ENCODE results near the gene ZNF554. TPM values are rescaled to one million over a fixed set of nuclear protein-coding genes. Genes with fewer than 3 reads are reported as not detected.

ZNF554 gene
- total and polyA plus RNA-seq, 2 of the 8 experiments (the other 6 are each of a cell fraction or from before 2014, with no cell fraction given): 1.8 to 5.7 TPM

GRCh38 chr19:2845107-2845506 is 25.4 kb downstream of the ZNF554 start:
- Histone ChIP-seq H2BK120ac (replicated peaks; ENCODE audit: low read depth, low read length) (no peak overlapping the region), H2BK12ac (ENCODE audit: low read depth, low read length) (no peak overlapping the region), H3K4me2 (ENCODE audit: insufficient read depth in 1 of 2, low read depth in 2 of 2, low read length in 2 of 2) (no peak overlapping the region), H3K36me3 (ENCODE audit: control insufficient read depth in 2 of 4, insufficient read depth in 4 of 4, low read length in 3 of 4) (peaks cover 0 to 3% (median 0%) of the 10 kb centered on the region in 4 experiments; a peak in 3 of 8 replicates), H3K4me1 (replicated peaks in 1 of 4; ENCODE audit: control insufficient read depth in 3 of 4, insufficient read depth in 4 of 4, low read length in 3 of 4) (no peaks in the 10 kb centered on the region; a peak in 3 of 7 replicates), H2AFZ (ENCODE audit: low read length) (no peak overlapping the region), H3K23me2 (ENCODE audit: low read depth, low read length) (no peaks in the 10 kb centered on the region; the same call in 1 of the 2 replicates), H3K4me3 (ENCODE audit: extremely low read depth in 1 of 4, insufficient read depth in 2 of 4, low read depth in 3 of 4, low read length in 4 of 4) (no peak overlapping the region), H2BK5ac (ENCODE audit: low read depth, low read length) (no peak overlapping the region), H3K9ac (replicated peaks in 1 of 4; ENCODE audit: extremely low read depth in 1 of 4, low read depth in 3 of 4, low read length in 3 of 4) (no peak overlapping the region), H3K23ac (ENCODE audit: insufficient read length) (no peak overlapping the region), H3K4ac (replicated peaks; ENCODE audit: insufficient read length, low read depth, low read length) (no peak overlapping the region), H3K56ac (replicated peaks; ENCODE audit: insufficient read length, low read depth, low read length) (no peak overlapping the region), H3K79me1 (ENCODE audit: low read depth, low read length) (peaks cover 2% of the 10 kb centered on the region; the same call in 1 of the 2 replicates), H3K27me3 (replicated peaks in 1 of 4; ENCODE audit: control insufficient read depth in 3 of 4, extremely low read depth in 1 of 4, insufficient read depth in 3 of 4, low read length in 3 of 4) (peaks cover 0 to 6% (median 2%) of the 10 kb centered on the region in 4 experiments; a peak in 3 of 7 replicates), H4K8ac (ENCODE audit: extremely low read depth, insufficient read depth, low read length) (no peak overlapping the region), H3K27ac (ENCODE audit: low read depth, low read length) (no peak overlapping the region), H4K5ac (ENCODE audit: insufficient read length, low read depth, low read length) (no peak overlapping the region), H4K91ac (replicated peaks; ENCODE audit: insufficient read length, low read length) (no peak overlapping the region), H2AK5ac (ENCODE audit: low read depth, low read length) (no peak overlapping the region), H3K9me3 (ENCODE audit: insufficient read depth in 2 of 2, low read depth in 1 of 2, low read length in 1 of 2) (peaks cover 30 to 37% of the 10 kb centered on the region in 2 experiments), H4K20me1 (replicated peaks in 1 of 2; ENCODE audit: control insufficient read depth in 1 of 2, insufficient read depth in 2 of 2, low read length in 2 of 2) (no peaks in the 10 kb centered on the region), H2BK15ac (ENCODE audit: low read length) (no peak overlapping the region), H3K79me2 (ENCODE audit: control insufficient read depth in 1 of 2, insufficient read depth in 2 of 2, low read length in 2 of 2) (peaks cover 0 to 3% of the 10 kb centered on the region in 2 experiments; a peak in 2 of 4 replicates), H2BK20ac (ENCODE audit: low read length) (no peak overlapping the region), H3K14ac (ENCODE audit: insufficient read length) (no peak overlapping the region), H3K18ac (ENCODE audit: extremely low read depth, low read length) (no peak overlapping the region)
- POLR2A ChIA-PET (ENCODE audit: partially characterized antibody): no interaction called here
- 94% methylated on average over 2 of the region's 2 CpGs; no CpG with 5 or more reads in 1 of the 2 experiments for WGBS, 2 experiments (ENCODE audit: extremely low coverage in 1 of 2, insufficient coverage in 1 of 2, insufficient read length in 1 of 2, insufficient replicate concordance in 2 of 2, low coverage in 1 of 2, low lambda C conversion rate in 2 of 2, missing lambda C conversion rate in 1 of 2)
- CTCF ChIA-PET (ENCODE audit: partially characterized antibody): no interaction called here
- no peak for FAIRE-seq
- no peak for DNase-seq (ENCODE audit: low read depth in 1 of 2, low spot score in 2 of 2)
- no peak for TF ChIP-seq EP300 (IDR thresholded peaks at IDR 0.05; ENCODE audit: borderline replicate concordance in 1 of 2, low read depth in 2 of 2, low read length in 2 of 2)
- TF ChIP-seq, protein P1, sequence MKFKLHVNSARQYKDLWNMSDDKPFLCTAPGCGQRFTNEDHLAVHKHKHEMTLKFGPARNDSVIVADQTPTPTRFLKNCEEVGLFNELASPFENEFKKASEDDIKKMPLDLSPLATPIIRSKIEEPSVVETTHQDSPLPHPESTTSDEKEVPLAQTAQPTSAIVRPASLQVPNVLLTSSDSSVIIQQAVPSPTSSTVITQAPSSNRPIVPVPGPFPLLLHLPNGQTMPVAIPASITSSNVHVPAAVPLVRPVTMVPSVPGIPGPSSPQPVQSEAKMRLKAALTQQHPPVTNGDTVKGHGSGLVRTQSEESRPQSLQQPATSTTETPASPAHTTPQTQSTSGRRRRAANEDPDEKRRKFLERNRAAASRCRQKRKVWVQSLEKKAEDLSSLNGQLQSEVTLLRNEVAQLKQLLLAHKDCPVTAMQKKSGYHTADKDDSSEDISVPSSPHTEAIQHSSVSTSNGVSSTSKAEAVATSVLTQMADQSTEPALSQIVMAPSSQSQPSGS (IDR thresholded peaks at IDR 0.05; ENCODE audit: low read length): no peak
- TF ChIP-seq RXRA (IDR thresholded peaks at IDR 0.05; ENCODE audit: insufficient read depth, low read depth, low read length): no peak
- no peak for TF ChIP-seq RNF2 (IDR thresholded peaks at IDR 0.05; ENCODE audit: borderline replicate concordance, low read depth, low read length, missing control alignments, poor library complexity, severe bottlenecking)
- TF ChIP-seq ZNF274 (IDR thresholded peaks at IDR 0.05; ENCODE audit: borderline replicate concordance, extremely low read depth, low read length): no peak
- no peak for TF ChIP-seq SRF (IDR thresholded peaks at IDR 0.05; ENCODE audit: low read depth, low read length)
- TF ChIP-seq SUZ12 (IDR thresholded peaks at IDR 0.05; ENCODE audit: low read length): no peak
- no peak for TF ChIP-seq CBX8 (IDR thresholded peaks at IDR 0.05; ENCODE audit: borderline replicate concordance, low read depth, low read length)
- TF ChIP-seq, protein P2, sequence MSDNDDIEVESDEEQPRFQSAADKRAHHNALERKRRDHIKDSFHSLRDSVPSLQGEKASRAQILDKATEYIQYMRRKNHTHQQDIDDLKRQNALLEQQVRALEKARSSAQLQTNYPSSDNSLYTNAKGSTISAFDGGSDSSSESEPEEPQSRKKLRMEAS (IDR thresholded peaks at IDR 0.05): no peak
- TF ChIP-seq CHD1 (IDR thresholded peaks at IDR 0.05; ENCODE audit: low read depth, low read length): no peak
- TF ChIP-seq ASH2L (IDR thresholded peaks at IDR 0.05; ENCODE audit: low read length): no peak
